ENCODE measurements around the gene GDF10. TPM values are rescaled to one million over a fixed set of nuclear protein-coding genes. Genes with fewer than 3 reads are reported as not detected.

Gene GDF10
- total and polyA plus RNA-seq, 2 donors (not counting 1 experiment from before 2014, with no cell fraction given): not detected

DNA sequence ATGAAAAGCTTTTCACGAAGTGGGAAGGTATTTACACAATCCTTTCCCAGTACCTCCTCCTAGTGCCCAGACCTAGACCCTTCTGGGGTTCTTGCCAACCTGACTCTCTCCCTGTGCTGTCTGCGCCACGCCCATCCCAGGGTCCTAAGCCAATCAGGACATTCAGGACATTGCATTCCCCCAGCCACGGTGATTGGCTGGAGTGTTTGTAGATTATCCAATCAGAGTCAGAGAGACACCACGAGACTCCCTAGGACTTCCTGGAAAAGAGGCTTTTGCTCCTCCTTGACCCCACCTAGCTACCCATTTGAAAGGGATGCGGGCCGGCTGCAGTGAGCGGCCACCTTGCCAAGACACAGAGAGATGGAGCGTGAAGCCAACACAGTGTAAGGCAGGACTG lies 18.7 kb downstream of the GDF10 start:
- DNase-seq: no peak
- H3K27ac ChIP-seq (ENCODE audit: low read length in 2 of 2): no peak overlapping the region
- H2AFZ ChIP-seq (ENCODE audit: insufficient read depth, low read depth, low read length, poor library complexity, severe bottlenecking): peak overlapping the region; percentile 41
- H4K20me1 ChIP-seq (ENCODE audit: control insufficient read depth, insufficient read depth, low read length, poor library complexity, severe bottlenecking): no peaks in the 10 kb centered on the region
- ATAC-seq (ENCODE audit: low read depth): no peak
- H3K4me1 Mint-ChIP-seq: no peaks in the 10 kb centered on the region
- CTCF ChIA-PET: no interaction called here
- H3K9ac ChIP-seq (ENCODE audit: low read length): no peak overlapping the region
- H3K9me3 Mint-ChIP-seq (ENCODE audit: insufficient read depth): no peaks in the 10 kb centered on the region
- intact Hi-C loops (cut with micrococcal nuclease): no loop called here
- H3K4me3 Mint-ChIP-seq: no peak overlapping the region
- no peaks in the 10 kb centered on the region for H3K36me3 ChIP-seq (replicated peaks in 1 of 2; ENCODE audit: control extremely low read depth in 1 of 2, control insufficient read depth in 1 of 2, extremely low read depth in 1 of 2, insufficient read depth in 2 of 2, low read length in 1 of 2)
- H3K79me2 ChIP-seq (ENCODE audit: control insufficient read depth, insufficient read depth, low read length): no peaks in the 10 kb centered on the region
- no peaks in the 10 kb centered on the region for H3K9me3 ChIP-seq (ENCODE audit: control extremely low read depth in 1 of 3, control insufficient read depth in 2 of 3, insufficient read depth in 1 of 3, low read length in 2 of 3)
- 96% methylated on average over 4 of the region's 9 CpGs for WGBS (ENCODE audit: insufficient coverage)
- no peaks in the 10 kb centered on the region for H3K27me3 ChIP-seq (replicated peaks in 1 of 4; ENCODE audit: control extremely low read depth in 1 of 4, control insufficient read depth in 3 of 4, insufficient read depth in 4 of 4, low read length in 3 of 4)
- no peak overlapping the region for H3K27ac Mint-ChIP-seq
- H3K27me3 Mint-ChIP-seq: peaks cover 8% of the 10 kb centered on the region
- no peak for TF ChIP-seq EZH2 (IDR thresholded peaks at IDR 0.05; ENCODE audit: borderline replicate concordance, insufficient read depth, low read depth, low read length, poor library complexity, severe bottlenecking)
- TF ChIP-seq, protein P1, sequence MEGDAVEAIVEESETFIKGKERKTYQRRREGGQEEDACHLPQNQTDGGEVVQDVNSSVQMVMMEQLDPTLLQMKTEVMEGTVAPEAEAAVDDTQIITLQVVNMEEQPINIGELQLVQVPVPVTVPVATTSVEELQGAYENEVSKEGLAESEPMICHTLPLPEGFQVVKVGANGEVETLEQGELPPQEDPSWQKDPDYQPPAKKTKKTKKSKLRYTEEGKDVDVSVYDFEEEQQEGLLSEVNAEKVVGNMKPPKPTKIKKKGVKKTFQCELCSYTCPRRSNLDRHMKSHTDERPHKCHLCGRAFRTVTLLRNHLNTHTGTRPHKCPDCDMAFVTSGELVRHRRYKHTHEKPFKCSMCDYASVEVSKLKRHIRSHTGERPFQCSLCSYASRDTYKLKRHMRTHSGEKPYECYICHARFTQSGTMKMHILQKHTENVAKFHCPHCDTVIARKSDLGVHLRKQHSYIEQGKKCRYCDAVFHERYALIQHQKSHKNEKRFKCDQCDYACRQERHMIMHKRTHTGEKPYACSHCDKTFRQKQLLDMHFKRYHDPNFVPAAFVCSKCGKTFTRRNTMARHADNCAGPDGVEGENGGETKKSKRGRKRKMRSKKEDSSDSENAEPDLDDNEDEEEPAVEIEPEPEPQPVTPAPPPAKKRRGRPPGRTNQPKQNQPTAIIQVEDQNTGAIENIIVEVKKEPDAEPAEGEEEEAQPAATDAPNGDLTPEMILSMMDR (IDR thresholded peaks at IDR 0.05): no peak
- no peaks in the 10 kb centered on the region for H3K4me1 ChIP-seq (ENCODE audit: control insufficient read depth in 2 of 2, insufficient read depth in 2 of 2, low read length in 2 of 2)
- no peak overlapping the region for H3K4me3 ChIP-seq (ENCODE audit: control extremely low read depth in 1 of 5, extremely low read depth in 1 of 5, insufficient read depth in 1 of 5, low read depth in 2 of 5, low read length in 4 of 5)
- H3K4me2 ChIP-seq (replicated peaks; ENCODE audit: low read depth, low read length, poor library complexity, severe bottlenecking): no peak overlapping the region
- POLR2A ChIA-PET: no interaction called here

DNA sequence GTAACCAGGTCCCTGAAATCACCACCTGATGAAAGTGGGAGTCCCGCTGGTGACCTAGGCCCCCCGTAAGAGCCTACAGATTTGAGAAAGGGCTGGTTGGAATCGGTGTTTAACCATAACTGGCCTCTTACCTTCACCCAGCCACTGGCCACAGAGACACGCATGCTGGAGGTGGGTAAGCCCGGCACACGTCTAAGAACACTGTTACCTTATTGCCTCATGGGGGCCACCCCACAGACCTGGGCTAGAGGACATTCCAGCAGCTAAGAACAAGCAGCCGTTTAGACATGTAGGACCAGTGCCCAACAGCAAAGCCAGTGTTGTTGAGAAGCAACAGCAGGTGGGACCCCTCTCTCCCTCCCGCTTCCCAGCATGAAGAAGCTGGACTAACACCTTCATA lies 19.8 kb downstream of the GDF10 start:
- H3K27ac Mint-ChIP-seq: no peak overlapping the region
- CTCF ChIA-PET: no interaction called here

More for the DNA sequence above, 19.8 kb downstream of the GDF10 start:
- no peak overlapping the region for H3K4me3 Mint-ChIP-seq
- DNase-seq (no peak), ATAC-seq (ENCODE audit: low read depth) (no peak)
- no peaks in the 10 kb centered on the region for H3K9me3 ChIP-seq (ENCODE audit: control extremely low read depth in 1 of 3, control insufficient read depth in 2 of 3, insufficient read depth in 1 of 3, low read length in 2 of 3)
- H3K79me2 ChIP-seq (ENCODE audit: control insufficient read depth, insufficient read depth, low read length): no peaks in the 10 kb centered on the region
- POLR2A ChIA-PET: no interaction called here
- no peak overlapping the region for H3K27ac ChIP-seq (ENCODE audit: low read length in 2 of 2)
- TF ChIP-seq EZH2 (IDR thresholded peaks at IDR 0.05; ENCODE audit: borderline replicate concordance, insufficient read depth, low read depth, low read length, poor library complexity, severe bottlenecking): no peak
- TF ChIP-seq, protein P1 (IDR thresholded peaks at IDR 0.05): no peak
- intact Hi-C loops (cut with micrococcal nuclease): no loop called here
- H3K36me3 ChIP-seq (replicated peaks in 1 of 2; ENCODE audit: control extremely low read depth in 1 of 2, control insufficient read depth in 1 of 2, extremely low read depth in 1 of 2, insufficient read depth in 2 of 2, low read length in 1 of 2): no peaks in the 10 kb centered on the region
- no peaks in the 10 kb centered on the region for H3K27me3 ChIP-seq (replicated peaks in 1 of 4; ENCODE audit: control extremely low read depth in 1 of 4, control insufficient read depth in 3 of 4, insufficient read depth in 4 of 4, low read length in 3 of 4)
- no peaks in the 10 kb centered on the region for H3K4me1 Mint-ChIP-seq
- H2AFZ ChIP-seq (ENCODE audit: insufficient read depth, low read depth, low read length, poor library complexity, severe bottlenecking): no peak overlapping the region
- H3K27me3 Mint-ChIP-seq: peaks cover 8% of the 10 kb centered on the region
- H3K4me3 ChIP-seq (ENCODE audit: control extremely low read depth in 1 of 5, extremely low read depth in 1 of 5, insufficient read depth in 1 of 5, low read depth in 2 of 5, low read length in 4 of 5): no peak overlapping the region
- 92% methylated on average over 7 of the region's 8 CpGs for WGBS (ENCODE audit: insufficient coverage)
- H4K20me1 ChIP-seq (ENCODE audit: control insufficient read depth, insufficient read depth, low read length, poor library complexity, severe bottlenecking): no peaks in the 10 kb centered on the region
- no peaks in the 10 kb centered on the region for H3K4me1 ChIP-seq (ENCODE audit: control insufficient read depth in 2 of 2, insufficient read depth in 2 of 2, low read length in 2 of 2)
- no peak overlapping the region for H3K9ac ChIP-seq (ENCODE audit: low read length)
- no peaks in the 10 kb centered on the region for H3K9me3 Mint-ChIP-seq (ENCODE audit: insufficient read depth)
- H3K4me2 ChIP-seq (replicated peaks; ENCODE audit: low read depth, low read length, poor library complexity, severe bottlenecking): no peak overlapping the region
